Ishikawa (cell line): ENCODE results near the gene C17orf114.

ENCODE experiments used
- CEBPB ChIP-seq: IDR thresholded peaks from 2 replicates; pipeline ENCODE4 v1.6.1; 2012
- CREB1 ChIP-seq: IDR thresholded peaks from 2 replicates; pipeline ENCODE4 v1.6.1; 2012; ENCODE audit warnings: low read depth
- EGR1 ChIP-seq: IDR thresholded peaks from 2 replicates; pipeline ENCODE4 v1.6.1; 2012
- EP300 ChIP-seq: IDR thresholded peaks from 2 replicates; pipeline ENCODE4 v1.6.1; 2012; ENCODE audit warnings: borderline replicate concordance
- FOXM1 ChIP-seq: IDR thresholded peaks from 2 replicates; pipeline ENCODE4 v1.6.1; 2012; ENCODE audit warnings: low read depth, borderline replicate concordance
- NFIC ChIP-seq: IDR thresholded peaks from 2 replicates; pipeline ENCODE4 v1.6.1; 2012
- RAD21 ChIP-seq: IDR thresholded peaks from 2 replicates; pipeline ENCODE4 v1.6.1; 2012; ENCODE audit warnings: low read depth
- TAF1 ChIP-seq: IDR thresholded peaks from 2 replicates; pipeline ENCODE4 v1.6.1; 2012; ENCODE audit warnings: low read depth, mild to moderate bottlenecking
- TCF12 ChIP-seq: IDR thresholded peaks from 2 replicates; pipeline ENCODE4 v1.6.1; 2012; ENCODE audit warnings: low read depth
- TEAD4 ChIP-seq: IDR thresholded peaks from 2 replicates; pipeline ENCODE4 v1.6.1; 2012
- YY1 ChIP-seq: IDR thresholded peaks from 2 replicates; pipeline ENCODE4 v1.6.1; 2012; ENCODE audit warnings: low read depth
- ZBTB7A ChIP-seq: IDR thresholded peaks from 2 replicates; pipeline ENCODE4 v1.6.1; 2012; ENCODE audit warnings: low read depth
- TF ChIP-seq, protein P1 (sequence below): IDR thresholded peaks from 2 replicates; pipeline ENCODE4 v1.6.1; 2012; ENCODE audit warnings: low read depth, mild to moderate bottlenecking
- TF ChIP-seq, protein P2 (sequence below): IDR thresholded peaks from 2 replicates; pipeline ENCODE4 v1.6.1; 2012
- TF ChIP-seq, protein P3 (sequence below): IDR thresholded peaks from 2 replicates; pipeline ENCODE4 v1.6.1; 2012

C17orf114 gene

DNA sequence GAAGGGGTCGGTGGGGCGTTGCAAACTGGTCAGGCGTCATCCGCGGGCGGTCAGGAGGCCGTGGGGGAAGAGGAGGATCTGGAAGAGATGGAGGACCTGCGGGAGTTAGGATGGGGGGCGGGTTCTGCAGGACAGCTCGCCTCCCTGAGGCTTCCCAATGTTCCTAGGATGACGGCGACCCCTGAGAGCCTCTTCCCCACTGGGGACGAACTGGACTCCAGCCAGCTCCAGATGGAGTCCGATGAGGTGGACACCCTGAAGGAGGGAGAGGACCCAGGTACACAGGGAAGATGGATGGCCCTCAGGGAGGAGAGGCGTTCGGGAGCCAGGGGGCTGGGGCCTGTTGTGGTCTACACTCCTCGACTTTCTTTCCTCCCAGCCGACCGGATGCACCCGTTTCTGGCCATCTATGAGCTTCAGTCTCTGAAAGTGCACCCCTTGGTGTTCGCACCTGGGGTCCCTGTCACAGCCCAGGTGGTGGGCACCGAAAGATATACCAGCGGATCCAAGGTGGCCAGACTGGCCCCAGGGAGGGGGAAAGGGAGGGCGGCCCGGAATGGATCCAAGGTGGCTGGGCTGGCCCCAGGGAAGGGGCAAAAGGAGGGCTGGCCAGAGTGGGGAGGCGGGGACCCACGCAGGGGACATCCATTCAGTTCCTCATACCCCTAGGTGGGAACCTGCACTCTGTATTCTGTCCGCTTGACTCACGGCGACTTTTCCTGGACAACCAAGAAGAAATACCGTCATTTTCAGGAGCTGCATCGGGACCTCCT lies 5.7 kb upstream of the C17orf114 start:
- no peak for TF ChIP-seq TAF1
- TF ChIP-seq, protein P1, sequence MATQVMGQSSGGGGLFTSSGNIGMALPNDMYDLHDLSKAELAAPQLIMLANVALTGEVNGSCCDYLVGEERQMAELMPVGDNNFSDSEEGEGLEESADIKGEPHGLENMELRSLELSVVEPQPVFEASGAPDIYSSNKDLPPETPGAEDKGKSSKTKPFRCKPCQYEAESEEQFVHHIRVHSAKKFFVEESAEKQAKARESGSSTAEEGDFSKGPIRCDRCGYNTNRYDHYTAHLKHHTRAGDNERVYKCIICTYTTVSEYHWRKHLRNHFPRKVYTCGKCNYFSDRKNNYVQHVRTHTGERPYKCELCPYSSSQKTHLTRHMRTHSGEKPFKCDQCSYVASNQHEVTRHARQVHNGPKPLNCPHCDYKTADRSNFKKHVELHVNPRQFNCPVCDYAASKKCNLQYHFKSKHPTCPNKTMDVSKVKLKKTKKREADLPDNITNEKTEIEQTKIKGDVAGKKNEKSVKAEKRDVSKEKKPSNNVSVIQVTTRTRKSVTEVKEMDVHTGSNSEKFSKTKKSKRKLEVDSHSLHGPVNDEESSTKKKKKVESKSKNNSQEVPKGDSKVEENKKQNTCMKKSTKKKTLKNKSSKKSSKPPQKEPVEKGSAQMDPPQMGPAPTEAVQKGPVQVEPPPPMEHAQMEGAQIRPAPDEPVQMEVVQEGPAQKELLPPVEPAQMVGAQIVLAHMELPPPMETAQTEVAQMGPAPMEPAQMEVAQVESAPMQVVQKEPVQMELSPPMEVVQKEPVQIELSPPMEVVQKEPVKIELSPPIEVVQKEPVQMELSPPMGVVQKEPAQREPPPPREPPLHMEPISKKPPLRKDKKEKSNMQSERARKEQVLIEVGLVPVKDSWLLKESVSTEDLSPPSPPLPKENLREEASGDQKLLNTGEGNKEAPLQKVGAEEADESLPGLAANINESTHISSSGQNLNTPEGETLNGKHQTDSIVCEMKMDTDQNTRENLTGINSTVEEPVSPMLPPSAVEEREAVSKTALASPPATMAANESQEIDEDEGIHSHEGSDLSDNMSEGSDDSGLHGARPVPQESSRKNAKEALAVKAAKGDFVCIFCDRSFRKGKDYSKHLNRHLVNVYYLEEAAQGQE: no peak
- TF ChIP-seq CREB1: no peak

DNA sequence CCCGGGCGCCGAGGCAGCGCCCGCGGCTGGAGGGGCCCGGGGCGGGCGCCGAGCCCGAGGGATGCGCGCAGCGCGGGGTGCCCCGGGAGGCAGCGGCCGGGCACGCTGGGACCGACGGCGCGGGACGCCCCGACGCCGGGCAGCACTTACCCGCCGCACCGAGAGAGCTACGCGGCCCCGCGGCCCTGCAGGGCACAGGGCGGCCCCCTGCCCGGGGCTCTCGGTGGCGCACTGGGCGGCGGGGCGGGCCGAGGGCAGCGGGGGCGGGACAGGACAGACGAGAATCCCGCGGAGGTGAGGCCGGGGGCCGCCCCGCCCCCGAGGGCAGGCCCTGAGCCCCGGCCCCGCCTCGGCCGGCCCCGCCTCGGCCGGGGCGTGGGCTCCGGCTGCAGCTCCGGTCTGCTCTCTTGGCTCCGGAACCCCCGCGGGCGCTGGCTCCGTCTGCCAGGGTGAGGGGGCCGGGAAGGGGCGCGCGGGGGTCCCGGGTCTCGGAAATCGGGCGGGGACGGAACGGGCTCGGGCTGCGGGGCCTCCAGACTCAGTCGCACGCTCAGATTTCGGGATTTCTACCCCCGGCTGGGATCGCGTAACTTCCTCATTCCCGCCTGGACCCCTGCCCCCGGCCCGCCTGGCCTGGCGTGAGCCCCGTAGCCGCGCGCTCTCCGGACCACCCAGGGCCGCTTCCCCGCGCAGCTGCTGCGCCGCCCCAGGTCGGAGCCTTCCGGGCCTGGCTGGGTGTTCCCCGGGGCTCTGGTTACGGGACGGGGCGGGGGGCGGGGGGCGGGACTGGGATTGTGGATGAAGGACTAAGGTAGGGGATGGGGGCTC lies 4.9 kb upstream of the C17orf114 start, which contains the start of gene PLD2:
Gene PLD2, plus strand, starts transcription at position 376 of the 828 bp plus-strand sequence. CDS start 621 bp downstream, outside the sequence.
- peak; percentile 34; the same call in 1 of the 2 replicates for TF ChIP-seq EGR1
- no peak for TF ChIP-seq FOXM1
- TF ChIP-seq RAD21: no peak
- TF ChIP-seq, protein P2, sequence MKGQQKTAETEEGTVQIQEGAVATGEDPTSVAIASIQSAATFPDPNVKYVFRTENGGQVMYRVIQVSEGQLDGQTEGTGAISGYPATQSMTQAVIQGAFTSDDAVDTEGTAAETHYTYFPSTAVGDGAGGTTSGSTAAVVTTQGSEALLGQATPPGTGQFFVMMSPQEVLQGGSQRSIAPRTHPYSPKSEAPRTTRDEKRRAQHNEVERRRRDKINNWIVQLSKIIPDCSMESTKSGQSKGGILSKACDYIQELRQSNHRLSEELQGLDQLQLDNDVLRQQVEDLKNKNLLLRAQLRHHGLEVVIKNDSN: no peak
- TF ChIP-seq NFIC: no peak
- TF ChIP-seq, protein P3, sequence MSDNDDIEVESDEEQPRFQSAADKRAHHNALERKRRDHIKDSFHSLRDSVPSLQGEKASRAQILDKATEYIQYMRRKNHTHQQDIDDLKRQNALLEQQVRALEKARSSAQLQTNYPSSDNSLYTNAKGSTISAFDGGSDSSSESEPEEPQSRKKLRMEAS: no peak
- peak; percentile 17; the same call in 1 of the 2 replicates for TF ChIP-seq TAF1
- TF ChIP-seq YY1: no peak
- peak; percentile 90 for TF ChIP-seq ZBTB7A

DNA sequence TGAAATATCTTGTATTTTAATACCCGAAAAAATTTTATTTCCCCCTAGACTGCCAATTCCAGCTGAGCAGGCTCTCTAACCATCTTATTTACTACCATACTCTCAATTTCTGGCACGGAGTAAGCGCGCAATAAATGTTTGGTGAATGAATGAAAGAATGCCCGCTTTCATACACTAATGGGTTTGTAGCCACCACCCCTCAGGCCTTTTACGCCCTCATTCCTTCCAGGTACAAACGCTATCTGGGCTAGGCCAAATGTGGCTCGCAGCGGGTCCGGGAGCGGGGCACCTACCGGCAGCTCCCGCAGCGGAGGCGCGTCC lies 4.3 kb upstream of the C17orf114 start:
- TF ChIP-seq ZBTB7A (no peak), FOXM1 (no peak), TEAD4 (no peak), EGR1 (no peak), YY1 (no peak), CREB1 (no peak), NFIC (no peak), TCF12 (no peak), CEBPB (no peak), EP300 (no peak), TAF1 (no peak)
- TF ChIP-seq, protein P2: no peak
- TF ChIP-seq, protein P1: no peak

DNA sequence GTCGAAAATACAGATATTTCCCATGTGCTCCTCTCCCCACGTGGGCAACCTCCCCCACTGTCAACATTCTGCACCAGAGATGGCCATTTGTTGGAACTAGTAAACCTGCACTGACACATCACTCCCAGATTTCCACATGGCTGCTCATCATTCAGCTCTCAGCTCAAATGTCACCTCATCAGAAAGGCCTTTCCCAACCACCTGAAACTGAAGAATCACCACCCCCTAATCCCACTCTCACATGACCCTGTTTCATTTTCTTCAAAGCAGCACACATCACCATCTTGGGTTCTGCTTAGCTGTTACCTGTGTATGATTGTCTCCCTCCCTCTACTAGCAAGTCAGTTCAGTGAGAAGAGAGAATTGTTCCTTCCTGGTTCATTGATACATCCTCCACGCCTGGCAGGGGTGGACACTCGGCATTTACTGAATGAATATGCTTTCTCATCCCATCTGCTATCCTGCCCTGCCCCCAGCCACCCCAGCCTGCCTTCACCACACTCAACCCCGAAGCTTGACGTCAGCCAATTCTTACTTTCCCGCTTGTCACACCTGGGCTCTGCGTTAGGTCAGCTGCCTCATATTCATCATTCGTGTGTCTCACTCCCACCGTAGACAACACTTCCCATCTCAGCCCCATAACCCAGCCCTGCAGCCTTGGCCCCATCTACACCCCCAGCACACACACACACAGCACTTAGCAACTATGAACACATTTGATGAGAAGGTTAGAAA lies 1.5 kb downstream of the C17orf114 start:
- TF ChIP-seq NFIC (no peak), FOXM1 (no peak), CREB1 (no peak)
- TF ChIP-seq, protein P3: no peak

DNA sequence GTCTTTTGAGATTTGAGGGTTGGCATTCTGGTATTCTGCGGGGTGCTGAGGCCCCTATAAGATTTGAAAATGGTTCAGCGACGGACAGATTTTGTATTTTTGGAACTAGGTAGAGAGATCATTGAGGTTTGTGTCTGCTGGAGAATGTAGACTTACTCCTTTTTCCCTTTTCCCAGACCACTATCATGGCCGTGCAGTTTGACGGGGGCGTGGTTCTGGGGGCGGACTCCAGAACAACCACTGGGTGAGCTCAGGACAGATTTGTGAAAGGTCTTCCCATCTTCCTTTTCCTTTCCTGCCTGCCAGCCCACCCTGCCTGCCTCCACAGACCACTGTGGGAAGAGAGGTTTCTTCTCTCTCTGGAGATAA lies 5.6 kb downstream of the C17orf114 start:
- 0 out of 2 replicates have a peak, but pooled peaks have one; percentile 28 for TF ChIP-seq YY1
- TF ChIP-seq EGR1: no peak
- TF ChIP-seq RAD21: no peak

DNA sequence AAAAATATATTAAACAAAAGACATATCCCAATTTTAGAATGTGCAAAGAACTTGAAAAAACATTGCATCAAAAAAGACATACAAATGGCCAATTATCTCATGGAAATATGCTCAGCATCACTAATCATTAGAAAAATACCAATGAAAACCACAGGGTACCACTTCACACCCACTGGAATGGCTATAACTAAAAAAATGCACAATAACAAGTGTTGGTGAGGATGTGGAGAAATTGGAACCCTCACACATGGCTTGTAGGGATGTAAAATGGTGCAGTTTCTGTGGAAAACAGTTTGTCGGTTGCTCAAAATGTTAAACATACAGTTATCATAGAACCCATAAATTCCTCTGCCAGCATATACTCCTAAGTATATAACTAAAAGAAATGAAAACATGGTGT lies 7.0 kb downstream of the C17orf114 start:
- TF ChIP-seq FOXM1 (no peak), RAD21 (no peak), YY1 (no peak), EP300 (no peak), ZBTB7A (no peak), TAF1 (no peak), CEBPB (no peak), CREB1 (no peak), EGR1 (no peak), TEAD4 (no peak), TCF12 (no peak), NFIC (no peak)
- TF ChIP-seq, protein P1: no peak
- TF ChIP-seq, protein P2: no peak
- TF ChIP-seq, protein P3: no peak
